Naive thymus-derived CD8-positive, alpha-beta T cell (primary cell): ENCODE results near the gene POLR1C. TPM values are rescaled to one million over a fixed set of nuclear protein-coding genes. Genes with fewer than 3 reads are reported as not detected.
"Not testable (repeated sequence)": the region's sequence is repeated elsewhere in the genome, so short reads cannot be mapped to it uniquely, and the experiment has no call there.

Experiments used
- ATAC-seq, 2 donors: fragments of 150-1000 bp; cut with Tn5 transposase in 1 of 2; sonication (Bioruptor Pico), chemical (Tn5 transposase) in 1 of 2; 1 replicate in 1 of 2; 2 replicates in 1 of 2; pipeline ENCODE4 v1.10.0; 2021; ENCODE audit warnings: mild to moderate bottlenecking in 2 of 2, moderate library complexity in 2 of 2
- POLR2A ChIA-PET: fragments of 350-600 bp; sonication (Branson Sonifier 250); formaldehyde crosslinking; loops from one replicate; lab custom pipeline; 2021; ENCODE audit warnings: antibody characterized with exemption; lab: Charles Lee
- DNase-seq, 10 donors: peaks; one replicate each; pipeline versions ENCODE4 v3.0.0 to v3.0.0-alpha.2; 2020 to 2022
- H3K27ac Mint-ChIP-seq, 10 donors: one replicate each; pipeline ENCODE4 v1.8.0; 2020 to 2022; ENCODE audit warnings: mild to moderate bottlenecking in 10 of 10, mixed read lengths in 10 of 10, moderate library complexity in 4 of 10, inconsistent platforms in 1 of 10
- H3K27me3 Mint-ChIP-seq, 5 donors: one replicate each; pipeline ENCODE4 v1.8.0; 2021 to 2022; ENCODE audit warnings: mixed read lengths in 5 of 5
- H3K36me3 Mint-ChIP-seq, 3 donors: one replicate each; pipeline ENCODE4 v1.8.0; 2020 to 2022; ENCODE audit warnings: mixed read lengths in 3 of 3, mild to moderate bottlenecking in 2 of 3, inconsistent platforms in 1 of 3
- H3K4me1 Mint-ChIP-seq, 4 donors: one replicate each; pipeline ENCODE4 v1.8.0; 2021 to 2022; ENCODE audit warnings: mixed read lengths in 4 of 4
- H3K4me3 Mint-ChIP-seq, 10 donors: one replicate each; pipeline ENCODE4 v1.8.0; 2020 to 2022; ENCODE audit warnings: mild to moderate bottlenecking in 10 of 10, mixed read lengths in 10 of 10, moderate library complexity in 6 of 10, inconsistent platforms in 1 of 10
- H3K9me3 Mint-ChIP-seq, 9 donors: one replicate each; pipeline ENCODE4 v1.8.0; 2020 to 2022; ENCODE audit warnings: mixed read lengths in 9 of 9, mild to moderate bottlenecking in 3 of 9, inconsistent platforms in 1 of 9, moderate library complexity in 1 of 9
- polyA plus RNA-seq, 3 donors: library from polyadenylated mRNA; unstranded; fragments of 300-500 nt; fragmentation: Illumina TruSeq; gene quantifications; one replicate each; pipeline ENCODE4 v1.2.3, GENCODE V29; 2021
- total RNA-seq, 8 experiments: library from RNA in 2 of 8; stranded (reverse) in 2 of 8; gene quantifications; one replicate each; pipeline ENCODE4 v1.2.3 and lab custom pipeline; 2021 to 2026

POLR1C gene
- 10 to 100 TPM; 47.9 to 51.9 TPM for total RNA-seq
- polyA plus RNA-seq = 10 to 100 TPM in 2 of 3 donors, 1 to 10 TPM in 1; 9.4 to 23.2 (median 14.6) TPM
- 27.5 to 115 (median 38.3) reads per million in 6 experiments for total RNA-seq (lab: John Stamatoyannopoulos, UW)

DNA sequence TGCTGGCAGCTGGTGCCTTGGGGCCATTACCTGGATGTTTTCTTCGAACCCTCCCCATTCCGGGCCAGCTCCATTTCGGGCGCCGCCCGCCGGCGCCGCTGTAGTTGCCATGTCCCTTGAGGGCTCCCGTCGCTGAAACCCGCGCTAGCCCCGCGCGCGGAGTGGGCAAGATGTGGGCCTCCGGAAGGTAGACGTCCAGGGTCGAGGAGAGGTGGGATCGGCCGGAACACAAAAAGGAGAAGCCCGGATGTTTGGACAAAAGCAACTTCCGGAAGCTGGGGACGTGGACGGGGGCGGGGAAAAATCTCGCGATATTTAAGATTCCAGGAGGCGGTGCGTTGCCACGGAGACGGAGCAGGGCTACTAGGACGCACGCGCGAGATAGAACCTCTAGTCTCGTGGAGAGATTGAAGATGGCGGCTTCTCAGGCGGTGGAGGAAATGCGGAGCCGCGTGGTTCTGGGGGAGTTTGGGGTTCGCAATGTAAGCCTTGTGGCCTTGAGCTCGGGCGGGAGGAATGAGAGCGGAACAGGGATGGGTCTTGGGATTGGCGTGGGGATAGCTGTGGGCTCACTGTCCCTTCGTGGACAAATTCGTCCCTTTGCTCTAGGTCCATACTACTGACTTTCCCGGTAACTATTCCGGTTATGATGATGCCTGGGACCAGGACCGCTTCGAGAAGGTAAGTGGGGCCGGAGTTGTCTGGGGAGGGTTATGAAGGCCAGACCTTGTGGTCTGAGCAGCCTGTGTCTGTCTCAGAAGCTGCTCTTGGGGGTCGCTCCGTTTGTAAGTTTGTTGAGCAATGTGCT is at the start of gene POLR1C, which contains the start of gene YIPF3:
Gene POLR1C, plus strand, starts transcription at position 393 of the 808 bp plus-strand sequence. Its CDS starts 21 bp downstream, at position 414.
Gene YIPF3, minus strand, starts transcription at position 230 of the 808 bp plus-strand sequence. Its CDS starts 119 bp downstream, at position 111.
- H3K4me1 Mint-ChIP-seq = peaks cover 5 to 17% (median 10%) of the 10 kb centered on the region in 4 donors
- H3K9me3 Mint-ChIP-seq = no peaks in the 10 kb centered on the region
- DNase-seq (peak; percentile 87 to 98 (median 96)), ATAC-seq (peak; percentile 95 to 96)
- peaks cover 0 to 35% (median 8%) of the 10 kb centered on the region in 3 donors for H3K36me3 Mint-ChIP-seq
- no peaks in the 10 kb centered on the region for H3K27me3 Mint-ChIP-seq
- H3K4me3 Mint-ChIP-seq = no peak within 1 kb of the TSS
- H3K27ac Mint-ChIP-seq = peak within 1 kb of the TSS in 1 of 10 donors; percentile 34
- POLR2A ChIA-PET = interaction anchor here (0.6 to 3.1 kb wide), 18 partner anchors 9 to 1590 kb away, joined by 3 to 17 read pairs (median 4); partner anchors contain the start of genes ABCC10, CUL9, DLK2 and TJAP1

DNA sequence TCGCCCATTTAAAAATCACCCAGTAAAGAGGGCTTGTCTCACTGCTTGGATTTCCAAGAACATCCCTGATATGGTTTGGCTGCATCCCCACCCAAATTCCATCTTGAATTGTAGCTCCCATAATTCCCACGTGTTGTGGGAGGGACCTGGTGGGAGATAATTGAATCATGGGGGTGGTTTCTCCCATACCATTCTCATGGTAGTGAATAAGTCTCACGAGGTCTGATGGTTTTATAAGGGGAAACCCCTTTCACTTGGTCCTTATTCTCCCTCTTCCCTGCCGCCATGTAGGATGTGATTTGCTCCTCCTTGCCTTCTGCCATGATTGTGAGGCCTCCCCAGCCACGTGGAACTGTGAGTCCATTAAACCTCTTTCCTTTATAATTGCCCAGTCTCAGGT is 49.6 kb upstream of the POLR1C start:
- H3K4me1 Mint-ChIP-seq, H3K4me3 Mint-ChIP-seq, POLR2A ChIA-PET, DNase-seq, H3K9me3 Mint-ChIP-seq, H3K27ac Mint-ChIP-seq, ATAC-seq, H3K36me3 Mint-ChIP-seq: not testable (repeated sequence)
- H3K27me3 Mint-ChIP-seq = peaks cover 17 to 59% (median 30%) of the 10 kb centered on the region in 5 donors

GRCh38 chr6:43467752-43468151 is 49.1 kb upstream of the POLR1C start:
- Mint-ChIP-seq H3K36me3 (no peaks in the 10 kb centered on the region), H3K4me1 (no peaks in the 10 kb centered on the region), H3K27ac (peak overlapping the region in 2 of 10 donors; percentile 31 to 42), H3K27me3 (peaks cover 16 to 54% (median 25%) of the 10 kb centered on the region in 5 donors), H3K4me3 (no peak overlapping the region), H3K9me3 (no peaks in the 10 kb centered on the region)
- POLR2A ChIA-PET = interaction anchor here (0.6 kb wide), 1 partner anchor 1107 kb away, joined by 4 read pairs; no protein-coding TSS in a partner anchor
- ATAC-seq (no peak), DNase-seq (no peak)

GRCh38 chr6:43468240-43468639 is 48.6 kb upstream of the POLR1C start:
- no peaks in the 10 kb centered on the region for H3K36me3 Mint-ChIP-seq
- H3K4me1 Mint-ChIP-seq = no peaks in the 10 kb centered on the region
- DNase-seq (no peak), ATAC-seq (no peak)
- POLR2A ChIA-PET = interaction anchor here (0.6 kb wide), 1 partner anchor 1108 kb away, joined by 4 read pairs; no protein-coding TSS in a partner anchor
- H3K4me3 Mint-ChIP-seq = no peak overlapping the region
- peaks cover 14 to 50% (median 21%) of the 10 kb centered on the region in 5 donors for H3K27me3 Mint-ChIP-seq
- H3K27ac Mint-ChIP-seq = no peak overlapping the region
- no peaks in the 10 kb centered on the region for H3K9me3 Mint-ChIP-seq

GRCh38 chr6:43468748-43469681 is 47.9 kb upstream of the POLR1C start:
- Mint-ChIP-seq H3K36me3 (no peaks in the 10 kb centered on the region), H3K9me3 (no peaks in the 10 kb centered on the region), H3K27ac (peak overlapping the region in 1 of 10 donors; percentile 18), H3K4me3 (no peak overlapping the region), H3K27me3 (peaks cover 14 to 46% (median 21%) of the 10 kb centered on the region in 5 donors), H3K4me1 (no peaks in the 10 kb centered on the region)
- POLR2A ChIA-PET = no interaction called here
- no peak for ATAC-seq
- no peak for DNase-seq

DNA sequence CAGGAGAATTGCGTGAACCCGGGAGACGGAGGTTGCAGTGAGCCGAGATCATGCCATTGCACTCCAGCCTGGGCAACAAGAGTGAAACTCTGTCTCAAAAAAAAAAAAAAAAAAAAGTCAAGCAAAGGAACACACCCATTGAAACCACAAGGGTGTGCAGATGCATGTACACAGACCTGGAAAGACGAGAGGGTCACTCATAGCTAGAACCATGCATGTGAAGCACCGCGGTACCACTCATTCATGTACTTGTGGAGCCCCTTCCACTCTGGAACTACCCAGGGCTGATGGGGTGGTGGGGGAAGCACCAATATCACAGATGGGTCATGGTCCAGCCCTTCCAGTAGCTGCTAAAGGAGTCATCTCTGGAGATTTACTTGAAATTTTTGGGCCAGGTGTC is 46.9 kb upstream of the POLR1C start:
- Mint-ChIP-seq H3K36me3 (no peaks in the 10 kb centered on the region), H3K4me1 (no peaks in the 10 kb centered on the region), H3K27ac (no peak overlapping the region), H3K4me3 (no peak overlapping the region), H3K27me3 (peaks cover 14 to 44% (median 19%) of the 10 kb centered on the region in 5 donors), H3K9me3 (no peaks in the 10 kb centered on the region)
- DNase-seq (no peak), ATAC-seq (no peak)
- POLR2A ChIA-PET = interaction anchor here (0.5 to 1.4 kb wide), 4 partner anchors 9 to 92 kb away, joined by 3 read pairs; no protein-coding TSS in a partner anchor

DNA sequence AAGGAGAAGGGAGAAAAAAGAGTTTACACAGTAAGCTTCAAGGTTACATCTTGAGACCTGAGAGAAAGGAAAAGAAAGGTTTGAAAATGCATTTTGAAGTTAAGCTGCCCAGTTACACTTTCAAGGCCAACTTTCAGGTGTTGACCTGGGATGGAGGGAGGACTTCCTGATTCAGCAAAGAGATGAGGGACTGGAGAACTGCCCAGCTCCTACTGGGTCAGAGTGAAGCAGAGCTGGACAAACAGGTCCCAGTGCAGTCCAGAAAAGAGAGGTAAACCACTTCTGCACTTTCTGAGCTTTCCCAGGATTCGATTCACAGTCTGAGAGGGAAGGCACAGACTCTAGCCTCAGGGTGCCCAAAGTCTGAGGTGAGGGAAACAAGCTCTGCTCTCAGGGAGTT is 45.5 kb upstream of the POLR1C start:
- POLR2A ChIA-PET = interaction anchor here (0.7 to 1.4 kb wide), 2 partner anchors 36 to 1712 kb away, joined by 3 read pairs; no protein-coding TSS in a partner anchor
- Mint-ChIP-seq H3K27me3 (peaks cover 9 to 34% (median 19%) of the 10 kb centered on the region in 5 donors), H3K4me1 (peaks cover 0 to under 1% (median 0%) of the 10 kb centered on the region in 4 donors), H3K4me3 (no peak overlapping the region), H3K27ac (no peak overlapping the region), H3K36me3 (no peaks in the 10 kb centered on the region), H3K9me3 (no peaks in the 10 kb centered on the region)
- ATAC-seq (no peak), DNase-seq (no peak)

- no peak for ATAC-seq
- Mint-ChIP-seq H3K27me3 (peaks cover 6 to 29% (median 14%) of the 10 kb centered on the region in 5 donors), H3K9me3 (no peaks in the 10 kb centered on the region), H3K4me3 (no peak overlapping the region), H3K4me1 (peaks cover 7 to 12% (median 10%) of the 10 kb centered on the region in 4 donors), H3K36me3 (no peaks in the 10 kb centered on the region), H3K27ac (no peak overlapping the region)
- DNase-seq = no peak
- POLR2A ChIA-PET = interaction anchor here (1.1 to 1.3 kb wide), 2 partner anchors 42 to 45 kb away, joined by 3 read pairs; partner anchors contain the start of gene ABCC10
Observed at GRCh38 chr6:43472515-43472914, 44.4 kb upstream of the POLR1C start.

DNA sequence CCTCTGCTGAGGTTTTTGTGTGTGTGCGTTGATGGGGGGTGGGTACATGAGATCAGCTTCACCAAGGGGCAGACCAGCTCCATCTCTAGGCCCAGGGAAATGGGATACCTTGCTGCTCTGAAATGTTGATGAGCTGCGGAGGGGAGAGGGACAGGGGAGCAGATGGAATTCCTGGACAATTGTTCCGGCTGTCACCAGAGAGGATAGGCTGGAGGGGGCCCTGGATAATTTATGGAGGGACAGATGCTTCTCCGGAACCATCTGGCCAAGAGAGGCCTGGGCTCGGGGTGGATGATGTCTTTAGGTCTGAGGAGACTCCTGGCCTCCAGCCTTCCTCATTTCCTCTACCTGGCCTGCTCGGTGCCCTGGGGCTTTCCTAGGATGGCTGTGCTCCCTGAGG is 41.4 kb upstream of the POLR1C start:
- no peak overlapping the region for H3K4me3 Mint-ChIP-seq
- POLR2A ChIA-PET = interaction anchor here (0.6 kb wide), 1 partner anchor 19 kb away, joined by 3 read pairs; no protein-coding TSS in a partner anchor
- peak overlapping the region in 4 of 10 donors; percentile 29 to 100 (median 31) for H3K27ac Mint-ChIP-seq

DNA sequence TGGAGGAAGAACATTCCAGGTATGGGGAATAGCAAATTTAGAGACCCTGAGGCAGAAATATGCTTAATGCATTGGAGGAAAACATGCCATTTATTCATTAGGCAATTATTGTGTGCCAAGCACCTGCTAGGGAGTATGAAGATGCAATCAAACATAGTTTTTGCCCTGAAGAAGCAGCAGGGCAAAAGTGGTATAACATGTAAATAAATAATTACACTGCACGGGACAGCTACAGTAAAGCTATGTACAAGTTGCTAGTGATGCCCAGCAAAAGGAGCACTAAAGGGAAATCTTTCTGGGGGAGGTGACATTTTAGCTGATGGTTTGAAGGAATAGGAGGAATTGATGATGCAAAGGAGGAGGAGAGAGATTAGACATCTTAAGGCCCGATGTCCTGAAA is 40.1 kb upstream of the POLR1C start:
- peak overlapping the region; percentile 91 to 100 (median 96) for H3K27ac Mint-ChIP-seq
- ATAC-seq = peak; percentile 22 to 26

More for the DNA sequence above, 41.4 kb upstream of the POLR1C start:
- DNase-seq (no peak), ATAC-seq (no peak)
- Mint-ChIP-seq H3K4me1 (peaks cover 16 to 36% (median 34%) of the 10 kb centered on the region in 4 donors), H3K36me3 (no peaks in the 10 kb centered on the region), H3K9me3 (no peaks in the 10 kb centered on the region), H3K27me3 (peaks cover 0 to 2% (median 0%) of the 10 kb centered on the region in 5 donors)

GRCh38 chr6:43477235-43478007 is 39.5 kb upstream of the POLR1C start, which contains the start of gene TJAP1:
Gene TJAP1, plus strand, starts transcription at chr6:43477570. Its CDS starts 21,432 bp downstream, at chr6:43499002.
- peak within 1 kb of the TSS; percentile 91 to 100 (median 96) for H3K27ac Mint-ChIP-seq
- H3K4me1 Mint-ChIP-seq = peaks cover 22 to 47% (median 41%) of the 10 kb centered on the region in 4 donors
- peak; percentile 92 to 97 (median 96) for DNase-seq
- peak; percentile 98 to 99 for ATAC-seq
- POLR2A ChIA-PET = interaction anchor here (0.5 to 2.5 kb wide), 18 partner anchors 12 to 732 kb away, joined by 3 to 14 read pairs (median 5); partner anchors contain the start of genes ABCC10, DLK2, LRRC73 and POLR1C
- H3K4me3 Mint-ChIP-seq = peak within 1 kb of the TSS; percentile 90 to 99 (median 96)
- H3K27me3 Mint-ChIP-seq = no peaks in the 10 kb centered on the region
- peaks cover 0 to 6% (median 0%) of the 10 kb centered on the region in 3 donors for H3K36me3 Mint-ChIP-seq
- no peaks in the 10 kb centered on the region for H3K9me3 Mint-ChIP-seq

More for the DNA sequence above, 40.1 kb upstream of the POLR1C start:
- no peaks in the 10 kb centered on the region for H3K27me3 Mint-ChIP-seq
- POLR2A ChIA-PET = interaction anchor here (0.5 to 2.5 kb wide), 13 partner anchors 11 to 529 kb away, joined by 3 to 14 read pairs (median 5); partner anchors contain the start of genes DLK2, LRRC73, POLR1C and YIPF3
- peak in 2 of 10 donors; percentile 16 to 26 for DNase-seq
- peak overlapping the region; percentile 90 to 99 (median 96) for H3K4me3 Mint-ChIP-seq
- H3K4me1 Mint-ChIP-seq = peaks cover 17 to 40% (median 36%) of the 10 kb centered on the region in 4 donors
- H3K9me3 Mint-ChIP-seq = no peaks in the 10 kb centered on the region
- peaks cover 0 to 4% (median 0%) of the 10 kb centered on the region in 3 donors for H3K36me3 Mint-ChIP-seq
